Activated CD4-positive, alpha-beta T cell treated with anti-CD3 and anti-CD28 coated beads, Interleukin-2, amount 10 ng/mL, durations not matched to agents 7 days and 5 days (primary cell): ENCODE measurements around the gene PDE6H. TPM values are rescaled to one million over a fixed set of nuclear protein-coding genes. Genes with fewer than 3 reads are reported as not detected.

ENCODE experiments used
- total RNA-seq, 2 experiments: library from RNA; stranded (reverse); gene quantifications; one replicate each; pipeline ENCODE4 v1.2.3, GENCODE V29; 2021

The PDE6H gene
- total RNA-seq, 2 experiments from 2014 or later, result not detected

Other genes starting within 250 kb of the PDE6H start
- gene WBP11, start 169.6 kb upstream of the PDE6H start, total RNA-seq, result 10 to 100 TPM; 83.9 to 95.7 TPM
- 1 to 10 TPM in 1 of 2 experiments, under 1 TPM in 1; 1.00 to 1.3 TPM for gene C12orf60, start 169.4 kb upstream of the PDE6H start, total RNA-seq
- not detected for gene SMCO3, start 158.9 kb upstream of the PDE6H start, total RNA-seq
- not detected for gene ART4, start 129.5 kb upstream of the PDE6H start, total RNA-seq
- gene MGP, start 87.2 kb upstream of the PDE6H start, total RNA-seq, result under 1 TPM in 1 of 2 experiments, not detected in 1; 0.20 TPM
- gene ERP27, start 34.5 kb upstream of the PDE6H start, total RNA-seq, result 10 to 100 TPM in 1 of 2 experiments, 1 to 10 TPM in 1; 8.3 to 11.3 TPM
- 1,000 to 10,000 TPM; 1,588 to 1,891 TPM for gene ARHGDIB, start 11.4 kb upstream of the PDE6H start, total RNA-seq
- gene RERG, start 248.4 kb downstream of the PDE6H start, total RNA-seq, result under 1 TPM; 0.17 to 0.21 TPM